ENCODE measurements around the gene HS3ST2.

DNA sequence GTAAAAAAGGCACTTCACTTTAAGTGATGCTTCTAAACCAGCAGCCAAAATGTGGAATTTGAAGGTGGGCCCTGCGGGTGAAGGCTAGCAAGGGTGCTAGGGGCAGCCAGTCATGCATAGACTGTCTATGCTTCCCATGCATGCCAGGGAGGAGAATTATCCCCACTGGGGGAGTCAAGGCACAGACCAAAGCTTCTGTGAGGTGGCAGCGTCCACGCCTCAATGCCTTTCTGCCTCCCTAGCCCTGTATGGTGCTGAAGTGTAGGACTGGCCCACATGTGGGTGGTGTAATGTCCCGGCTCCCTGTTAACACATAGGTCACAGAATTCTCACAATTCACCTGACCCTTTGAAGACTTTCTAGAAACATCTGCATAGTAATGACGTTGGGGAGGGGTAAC is 1.9 kb downstream of the HS3ST2 start:
- TF ChIP-seq, protein P1, sequence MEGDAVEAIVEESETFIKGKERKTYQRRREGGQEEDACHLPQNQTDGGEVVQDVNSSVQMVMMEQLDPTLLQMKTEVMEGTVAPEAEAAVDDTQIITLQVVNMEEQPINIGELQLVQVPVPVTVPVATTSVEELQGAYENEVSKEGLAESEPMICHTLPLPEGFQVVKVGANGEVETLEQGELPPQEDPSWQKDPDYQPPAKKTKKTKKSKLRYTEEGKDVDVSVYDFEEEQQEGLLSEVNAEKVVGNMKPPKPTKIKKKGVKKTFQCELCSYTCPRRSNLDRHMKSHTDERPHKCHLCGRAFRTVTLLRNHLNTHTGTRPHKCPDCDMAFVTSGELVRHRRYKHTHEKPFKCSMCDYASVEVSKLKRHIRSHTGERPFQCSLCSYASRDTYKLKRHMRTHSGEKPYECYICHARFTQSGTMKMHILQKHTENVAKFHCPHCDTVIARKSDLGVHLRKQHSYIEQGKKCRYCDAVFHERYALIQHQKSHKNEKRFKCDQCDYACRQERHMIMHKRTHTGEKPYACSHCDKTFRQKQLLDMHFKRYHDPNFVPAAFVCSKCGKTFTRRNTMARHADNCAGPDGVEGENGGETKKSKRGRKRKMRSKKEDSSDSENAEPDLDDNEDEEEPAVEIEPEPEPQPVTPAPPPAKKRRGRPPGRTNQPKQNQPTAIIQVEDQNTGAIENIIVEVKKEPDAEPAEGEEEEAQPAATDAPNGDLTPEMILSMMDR (IDR thresholded peaks at IDR 0.05) = no peak
- TF ChIP-seq EP300 (IDR thresholded peaks at IDR 0.05) = no peak
- no peak for TF ChIP-seq POLR2A (IDR thresholded peaks at IDR 0.05)

Data from tibial nerve (tissue), 4 donors.